ENCODE measurements around the gene FEV.

The FEV gene

DNA sequence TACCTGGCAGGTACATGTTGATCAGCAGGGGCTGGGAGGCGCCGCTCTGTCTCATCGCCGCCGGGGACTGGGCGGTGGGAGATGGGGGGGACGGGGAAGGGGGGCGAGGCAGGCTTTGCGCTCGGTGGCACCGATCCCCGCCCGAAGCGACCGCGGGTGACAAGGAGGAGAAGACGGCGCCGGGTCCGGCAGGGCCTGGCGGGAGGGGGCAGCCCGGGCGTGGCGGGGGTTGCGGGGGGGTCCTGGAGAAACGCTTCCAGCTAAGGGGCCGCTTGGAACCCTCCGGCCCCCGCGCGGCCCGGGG, at the start of gene FEV:
Gene FEV (minus strand): TSS at position 164 of the 304 bp plus-strand sequence. CDS start 109 bp downstream, at position 55.
- DNase-seq = no peak

DNA sequence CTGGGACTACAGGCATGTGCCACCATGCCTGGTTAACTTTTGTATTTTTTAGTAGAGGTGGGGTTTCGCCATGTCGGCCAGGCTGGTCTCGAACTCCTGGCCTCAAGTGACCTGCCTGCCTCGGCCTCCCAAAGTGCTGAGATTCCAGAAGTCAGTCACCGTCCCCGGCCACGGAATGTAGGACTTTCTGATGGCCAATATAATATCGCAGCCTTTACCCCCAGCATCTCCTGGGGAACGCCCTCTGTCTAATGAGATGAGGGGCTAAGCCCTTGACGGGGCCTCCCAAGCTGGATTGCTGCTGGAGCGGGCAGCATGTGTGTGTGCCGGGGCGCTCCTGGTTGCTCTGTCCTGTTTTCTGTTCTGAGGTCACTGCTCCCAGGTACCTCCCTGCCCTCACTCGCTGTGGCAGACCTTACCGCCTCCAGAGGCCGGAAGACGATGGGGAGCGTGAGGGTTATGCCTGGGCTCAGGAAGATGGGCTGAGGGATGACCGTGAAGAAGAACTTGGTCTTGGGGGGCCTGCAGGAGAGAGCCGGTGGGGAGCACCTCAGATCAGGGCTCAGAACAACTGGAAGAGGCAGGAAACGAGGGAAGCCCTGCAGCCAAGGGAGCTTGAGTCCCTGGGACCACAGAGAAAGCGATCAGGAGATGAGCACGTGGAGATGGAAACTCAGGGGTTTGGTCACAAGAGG, 47.2 kb upstream of the FEV start:
- no peak for DNase-seq

DNA sequence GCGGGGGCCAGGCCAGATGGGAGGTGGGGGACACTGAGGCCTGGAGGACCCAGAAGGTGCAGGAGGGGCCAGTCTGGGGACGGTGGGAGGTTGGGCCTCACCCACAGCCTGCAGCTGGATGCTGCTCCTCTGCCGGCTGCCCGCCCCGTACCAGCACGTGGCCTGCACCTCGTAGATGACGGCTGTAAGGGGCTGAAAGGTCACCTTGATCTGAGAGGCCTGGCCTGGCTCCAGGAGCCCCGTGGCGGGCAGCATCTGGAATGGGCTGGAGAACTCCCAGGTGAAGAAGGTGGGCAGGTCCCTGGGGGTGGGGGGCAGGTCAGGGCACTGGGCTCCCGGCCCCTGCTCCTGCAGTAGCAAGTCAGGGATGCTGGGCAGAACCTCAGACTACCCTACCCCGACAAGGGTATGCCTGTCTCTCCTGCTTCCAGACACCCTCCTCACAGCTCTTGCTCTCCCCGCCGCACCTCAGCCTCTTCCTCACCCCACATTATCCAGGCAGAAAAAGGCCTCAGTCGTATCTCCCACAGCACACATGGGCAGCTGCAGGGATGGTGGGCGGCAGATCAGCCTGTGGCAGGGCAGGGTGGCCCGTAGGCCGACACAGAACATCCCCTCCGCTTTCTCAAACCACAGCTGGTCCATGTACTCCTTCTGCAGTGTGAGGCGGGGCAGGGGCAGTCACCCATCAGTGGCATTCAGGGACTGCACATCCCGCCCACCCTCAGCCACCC, 46.2 kb upstream of the FEV start:
- no peak for DNase-seq

DNA sequence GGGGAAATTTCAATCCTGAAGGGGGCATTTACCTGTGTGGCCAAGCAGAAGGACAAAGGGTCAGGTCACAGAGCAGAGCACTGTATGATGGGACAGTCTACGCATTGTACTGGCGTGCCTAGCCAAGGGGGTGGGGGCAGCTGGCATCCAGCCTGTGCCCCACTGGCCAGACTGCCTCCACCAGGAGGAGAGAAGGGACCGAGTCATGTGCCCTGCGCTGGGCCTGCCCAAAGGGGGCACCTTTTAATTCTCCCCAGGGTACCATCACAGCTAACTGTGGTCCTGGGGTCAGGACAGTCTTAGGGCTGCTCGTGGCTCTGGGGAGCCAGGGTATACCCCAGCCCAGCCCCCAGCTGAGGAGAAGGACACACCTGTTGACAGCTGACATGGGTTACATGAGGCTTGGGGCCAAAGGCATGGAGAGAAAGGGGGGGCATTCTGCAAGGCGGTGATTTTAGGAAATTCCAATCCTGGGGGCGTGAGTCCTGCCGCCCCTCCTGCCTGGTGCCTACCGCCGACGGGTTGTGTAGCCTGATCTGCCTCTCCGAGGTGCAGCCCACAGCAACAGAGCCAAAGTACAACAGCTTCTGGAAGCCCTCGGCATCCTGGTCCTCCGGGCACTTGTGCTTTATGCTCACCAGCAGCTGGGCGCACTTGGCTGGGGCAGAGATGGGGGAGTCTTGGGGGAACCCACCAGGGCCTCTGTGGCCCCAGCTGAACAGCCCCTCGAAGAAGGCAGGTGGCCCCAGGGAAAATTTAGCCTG, 45.4 kb upstream of the FEV start:
- no peak for DNase-seq

DNA sequence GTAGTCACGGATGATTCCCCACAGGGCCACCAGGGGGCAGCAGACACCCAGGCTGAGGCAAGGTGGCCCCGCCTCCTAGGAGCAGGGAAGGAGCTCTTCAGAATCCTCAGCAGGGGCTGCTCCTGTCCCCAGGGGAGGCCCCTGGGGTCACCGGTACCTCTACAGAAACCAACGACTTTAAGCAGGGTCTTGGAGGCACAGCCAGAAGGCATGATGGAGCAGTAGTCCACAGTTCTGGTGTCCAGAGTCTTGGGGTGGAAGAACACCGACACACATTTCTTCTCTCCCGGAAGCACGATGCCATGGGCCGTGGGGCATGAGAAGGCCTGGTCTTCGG, 44.8 kb upstream of the FEV start:
- DNase-seq = peak; percentile 85

DNA sequence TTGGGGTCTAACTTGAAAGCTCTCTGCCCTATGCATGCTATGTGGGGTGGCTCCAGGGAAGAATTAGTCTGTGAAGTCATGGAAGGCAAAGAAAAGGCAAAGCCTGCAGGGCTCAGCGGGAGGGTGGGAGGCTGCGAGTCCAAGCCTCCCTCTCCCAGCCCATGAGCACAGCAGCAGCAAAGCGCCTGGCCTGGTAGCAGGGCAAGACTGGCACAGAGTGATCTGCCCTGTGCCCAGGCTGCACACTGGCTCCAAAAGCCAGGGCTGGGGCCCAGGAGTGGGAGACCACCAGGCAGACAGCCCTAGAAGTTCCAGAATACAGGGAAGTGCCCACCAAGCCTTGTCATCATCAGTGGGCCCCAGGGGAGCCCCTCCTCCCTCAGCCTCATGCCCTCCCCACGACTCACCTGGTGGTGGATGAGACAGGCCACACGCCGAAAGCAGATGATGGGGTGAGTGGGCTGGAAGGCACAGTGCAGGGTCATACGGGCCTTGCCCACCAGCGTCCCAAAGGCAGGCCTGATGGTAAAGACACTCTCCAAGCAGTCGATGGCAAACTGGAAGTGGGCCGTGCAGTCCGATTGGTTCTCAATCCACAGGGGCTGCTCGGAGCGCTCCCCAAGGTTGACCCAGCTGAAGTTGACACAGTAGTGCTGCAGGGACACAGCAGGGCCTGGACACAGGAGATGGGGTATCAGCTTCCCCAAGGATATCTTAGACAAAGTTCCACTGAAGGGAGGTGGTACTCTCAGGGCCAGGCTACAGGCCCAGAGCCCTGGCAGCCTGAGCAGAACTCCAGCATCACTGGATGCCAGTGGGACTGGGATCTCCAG, 44.2 kb upstream of the FEV start:
- DNase-seq = no peak

DNA sequence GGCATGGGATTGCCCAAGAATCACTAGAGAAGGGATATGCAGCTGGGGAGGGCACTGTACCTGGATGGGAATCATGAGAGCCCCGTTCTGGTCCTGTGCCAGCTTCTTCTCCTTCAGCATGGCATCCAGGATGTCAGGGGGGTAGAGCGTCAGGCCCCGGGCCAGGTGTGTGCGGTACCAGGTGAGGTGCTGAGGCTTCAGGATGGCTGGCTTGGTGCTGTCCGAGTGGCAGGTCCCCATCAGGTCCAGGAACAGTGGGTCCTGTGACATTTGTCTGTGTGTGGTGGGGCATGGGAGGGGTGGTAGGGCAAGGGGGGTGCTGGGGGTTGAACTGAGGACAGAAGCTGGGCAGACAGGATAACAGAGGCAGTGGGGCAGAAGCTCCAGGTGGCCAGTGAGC, 43.2 kb upstream of the FEV start:
- DNase-seq = no peak

DNA sequence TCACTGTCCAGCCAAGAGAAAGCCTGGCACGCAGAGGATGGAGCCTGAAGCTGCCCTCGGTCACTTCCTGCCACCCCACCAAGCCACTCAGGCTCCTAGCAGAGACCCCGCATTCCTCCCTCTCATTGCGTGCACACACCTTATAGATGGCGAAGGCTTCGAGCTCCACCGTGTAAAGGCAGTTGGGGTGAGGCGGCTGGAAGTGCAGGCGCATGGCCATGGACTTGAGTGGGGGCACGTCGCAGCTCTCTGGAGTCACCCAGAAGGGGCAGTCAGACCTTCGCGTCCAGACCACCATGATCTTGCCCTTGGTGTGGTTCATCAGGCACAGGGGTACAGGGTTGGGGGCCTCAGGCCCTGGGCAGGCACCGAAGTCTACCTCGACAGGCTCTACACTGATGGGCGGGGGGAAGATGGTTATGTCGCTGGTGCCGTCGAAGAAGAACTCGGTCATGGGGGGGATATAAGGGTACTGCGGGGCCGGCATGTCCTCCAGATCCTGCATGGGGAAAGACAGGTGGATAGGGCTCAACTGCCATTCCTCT, 42.6 kb upstream of the FEV start:
- no peak for DNase-seq

DNA sequence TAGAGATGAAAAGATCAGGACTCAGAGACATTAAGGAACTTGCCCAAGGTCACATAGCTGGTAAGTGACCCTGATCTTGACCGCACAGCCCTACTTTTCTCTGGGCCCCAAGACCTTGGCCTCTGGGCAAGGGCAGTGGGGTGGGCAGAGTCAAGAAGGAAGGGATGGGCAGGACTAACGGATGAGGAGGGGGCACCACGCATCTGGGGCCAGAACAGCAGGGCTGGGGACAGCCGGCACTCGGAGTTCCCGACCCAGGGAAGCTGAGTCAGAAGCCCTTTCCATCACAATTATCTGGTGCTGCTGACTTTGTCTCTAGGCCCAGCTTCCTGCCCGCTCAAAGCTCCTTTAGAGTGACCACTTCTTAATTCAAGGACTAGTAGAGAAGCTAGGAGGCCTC, 42.0 kb upstream of the FEV start:
- no peak for DNase-seq

DNA sequence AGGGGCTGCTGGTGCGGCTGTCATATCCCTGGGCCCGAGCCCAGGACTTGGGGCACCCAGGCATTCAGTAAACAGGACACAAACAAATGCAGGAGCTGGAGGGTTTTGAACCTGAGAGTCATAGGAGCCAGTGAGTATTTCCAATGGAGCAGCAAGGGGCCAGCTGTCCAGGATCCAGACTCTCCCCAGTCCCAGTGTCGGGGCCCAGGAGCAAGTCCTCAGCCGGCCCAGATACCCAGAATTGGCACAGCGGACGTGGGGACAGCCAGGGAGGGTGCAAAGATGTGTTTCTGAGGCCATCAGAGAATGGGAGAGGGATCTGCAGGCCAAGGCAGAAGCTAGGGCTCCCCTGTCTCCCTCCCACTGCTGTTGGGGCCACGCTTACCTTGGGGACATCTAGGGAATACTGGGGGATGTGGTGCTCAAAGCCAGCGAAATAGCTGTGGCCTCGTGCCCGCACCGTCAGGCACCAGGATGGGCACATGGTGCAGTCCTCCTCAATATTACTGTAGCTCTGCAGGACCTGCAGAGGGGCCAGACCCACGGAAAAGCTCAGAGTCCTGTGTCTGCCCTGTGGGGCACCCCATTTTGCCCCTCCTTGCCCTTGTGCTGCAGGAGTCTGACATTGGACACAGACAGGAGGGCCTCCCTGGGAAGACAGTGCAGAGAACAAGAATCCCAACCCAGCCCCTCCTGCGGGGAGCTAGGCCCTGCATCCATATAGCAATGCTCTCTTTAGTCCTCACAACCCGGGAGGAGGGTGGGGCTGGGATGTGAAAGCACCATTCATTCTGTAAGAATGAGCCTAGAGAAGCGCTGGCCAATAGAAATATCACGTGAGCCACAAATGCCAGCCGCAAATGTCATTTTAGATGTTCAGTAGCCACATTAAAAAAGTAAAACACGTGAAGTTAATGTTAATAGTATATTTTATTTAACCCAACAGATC, 40.9 kb upstream of the FEV start:
- DNase-seq = no peak

DNA sequence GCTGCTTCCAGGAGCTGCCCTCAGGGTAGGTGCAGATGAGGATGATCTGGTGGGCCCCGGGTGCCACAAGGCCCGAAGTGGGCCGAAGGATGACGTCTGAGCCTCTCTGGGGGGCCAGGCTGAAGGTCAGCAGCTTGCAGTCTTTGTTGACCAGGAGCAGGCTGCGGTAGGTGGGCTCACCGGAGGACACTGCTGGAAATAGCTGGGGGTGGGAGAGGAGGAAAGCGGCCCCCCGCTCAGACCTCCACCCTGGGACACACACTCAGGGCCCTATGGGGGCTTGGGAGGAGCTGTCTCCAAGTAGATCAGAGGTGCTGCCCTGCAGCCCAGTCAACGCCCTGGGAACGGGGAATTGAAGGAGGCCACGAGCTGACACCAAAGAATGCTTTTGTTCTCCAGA, 39.1 kb upstream of the FEV start:
- DNase-seq = no peak

DNA sequence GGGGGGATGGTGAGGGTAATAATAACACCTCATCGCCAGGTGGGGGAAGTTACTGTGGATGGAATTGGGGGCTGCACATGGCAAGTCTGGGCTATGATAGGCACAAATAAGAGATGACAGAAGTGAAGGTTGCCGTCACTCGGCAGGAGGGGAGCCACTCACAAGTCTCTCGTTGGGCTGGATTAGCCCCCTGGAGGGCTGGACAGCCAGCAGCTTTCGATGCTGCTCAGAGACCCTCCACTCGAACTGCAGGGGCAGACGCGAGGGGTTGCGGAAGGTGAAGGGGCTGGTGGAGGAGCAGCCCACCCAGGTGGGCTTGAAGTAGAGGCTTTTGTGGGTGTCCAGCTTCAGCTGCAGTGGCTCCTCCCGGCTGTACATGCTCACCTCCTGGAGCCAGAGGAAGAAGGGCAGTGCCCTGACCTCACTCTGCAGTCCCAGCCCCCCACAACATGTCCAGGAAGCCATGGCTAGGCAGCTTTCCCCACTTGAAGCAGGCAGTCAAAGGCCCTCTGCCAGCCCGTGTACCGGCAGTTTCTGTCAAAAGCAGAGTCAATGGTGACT, 38.1 kb upstream of the FEV start:
- DNase-seq = no peak

DNA sequence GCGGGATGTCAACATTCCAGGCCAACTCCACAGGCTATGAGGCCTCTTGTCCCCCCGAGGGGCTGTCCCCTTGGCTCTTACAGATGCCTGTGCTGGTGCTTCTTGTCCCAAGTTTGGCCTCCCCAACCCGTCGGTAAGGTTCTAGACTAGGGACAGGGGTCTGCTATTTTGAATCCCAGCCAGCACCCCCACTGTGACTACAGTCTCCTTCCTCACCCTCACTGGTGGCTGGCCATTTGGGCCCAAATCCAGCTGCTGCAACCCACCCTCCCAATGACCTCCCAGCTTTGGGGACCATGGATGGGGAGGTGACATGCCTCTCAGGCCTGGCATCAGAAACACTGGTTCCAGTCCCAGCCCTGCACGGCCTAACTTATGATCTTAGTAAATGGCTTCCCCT, 37.6 kb upstream of the FEV start:
- no peak for DNase-seq

DNA sequence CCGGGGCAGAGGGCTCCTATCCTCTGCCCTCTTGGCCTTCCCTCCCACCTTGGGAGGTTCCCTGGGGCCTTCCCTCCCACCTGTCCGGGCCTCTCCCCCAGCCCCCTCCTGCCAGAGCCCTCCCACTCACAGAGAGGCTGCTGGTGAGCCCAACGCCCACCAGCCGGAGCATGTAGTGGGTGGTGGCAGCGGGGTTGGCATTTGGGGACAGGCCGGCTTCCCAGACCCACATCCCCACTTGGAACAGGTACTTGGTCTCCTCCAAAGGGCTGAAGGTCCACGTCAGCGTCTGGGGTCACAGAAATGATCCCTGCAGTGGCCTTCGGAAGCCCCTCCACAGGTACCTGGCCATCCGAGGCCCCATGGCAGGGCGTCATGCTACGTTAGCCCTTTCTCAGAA, 37.1 kb upstream of the FEV start:
- no peak for DNase-seq

DNA sequence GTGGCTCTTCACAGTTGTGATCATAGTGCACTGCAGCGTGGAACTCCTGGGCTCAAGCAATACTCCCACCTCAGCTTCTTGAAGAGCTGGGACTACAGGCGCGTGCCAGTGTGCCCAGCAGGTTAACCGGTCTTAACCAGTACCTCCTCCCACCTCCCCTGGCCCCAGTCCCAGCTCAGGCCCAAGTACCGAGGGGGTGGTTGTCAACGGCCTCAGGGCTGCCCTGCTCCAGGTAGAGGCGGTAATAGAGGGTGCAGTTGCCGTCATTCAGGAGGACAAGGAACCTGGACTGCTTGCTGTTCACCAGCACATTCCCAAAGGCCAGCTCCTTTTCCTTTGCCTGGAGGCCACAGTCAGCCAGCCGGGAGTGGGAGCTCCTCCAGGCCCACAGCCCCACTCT, 36.6 kb upstream of the FEV start:
- DNase-seq = no peak

DNA sequence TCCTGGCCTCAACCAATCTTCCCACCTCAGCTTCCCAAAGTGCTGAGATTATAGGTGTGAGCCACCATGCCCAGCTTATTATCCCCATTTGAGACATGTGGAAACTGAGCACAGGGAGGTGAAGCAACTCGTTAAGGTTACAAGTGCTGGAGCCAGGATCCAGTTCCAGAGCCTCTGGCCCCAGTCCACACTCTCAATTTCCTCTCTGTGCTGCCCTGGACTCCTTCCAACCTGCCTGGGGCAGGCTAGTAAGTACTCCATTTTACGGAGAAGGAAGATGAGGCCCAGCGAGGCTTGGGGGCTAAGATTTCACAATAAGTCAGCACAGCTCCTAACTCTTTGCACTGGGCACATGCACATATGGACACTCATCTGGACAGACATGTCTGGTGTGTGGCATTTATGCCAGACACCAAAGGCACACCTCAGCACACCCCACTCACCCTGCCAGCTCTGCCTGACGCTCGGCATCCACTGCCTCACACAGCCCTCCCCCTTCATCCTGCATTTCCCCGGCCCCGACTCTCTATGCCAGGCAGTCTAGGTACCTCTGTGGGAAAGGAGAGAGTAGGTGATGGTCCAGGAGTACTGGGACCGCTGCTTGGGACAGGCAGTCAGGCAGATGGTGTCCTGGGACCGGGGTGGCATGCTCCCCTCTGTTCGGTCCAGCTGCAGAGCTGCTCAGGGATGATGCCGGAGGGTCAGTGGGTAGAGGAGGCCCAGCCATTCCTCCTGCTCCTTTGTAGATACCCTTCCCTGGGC, 35.8 kb upstream of the FEV start:
- no peak for DNase-seq

DNA sequence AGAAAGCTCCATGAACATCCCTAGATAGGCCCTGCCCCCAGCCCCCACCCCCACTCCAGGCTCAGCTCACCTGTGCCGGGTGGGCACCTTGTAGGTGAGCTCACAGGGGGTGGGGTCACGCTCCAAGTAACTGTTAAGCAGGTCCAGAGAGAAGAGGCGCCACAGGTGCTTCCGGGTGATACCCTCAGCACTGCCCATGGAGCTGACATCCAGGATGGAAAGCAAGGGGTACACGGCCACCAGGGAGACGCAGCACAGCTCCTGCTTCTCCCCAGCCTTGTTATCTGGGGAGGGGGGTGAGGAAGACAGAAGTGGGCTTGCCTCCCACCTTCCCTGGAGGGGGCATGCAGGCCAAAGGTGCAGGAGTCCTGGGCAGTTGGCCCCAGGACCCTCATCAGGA, 34.5 kb upstream of the FEV start:
- no peak for DNase-seq

DNA sequence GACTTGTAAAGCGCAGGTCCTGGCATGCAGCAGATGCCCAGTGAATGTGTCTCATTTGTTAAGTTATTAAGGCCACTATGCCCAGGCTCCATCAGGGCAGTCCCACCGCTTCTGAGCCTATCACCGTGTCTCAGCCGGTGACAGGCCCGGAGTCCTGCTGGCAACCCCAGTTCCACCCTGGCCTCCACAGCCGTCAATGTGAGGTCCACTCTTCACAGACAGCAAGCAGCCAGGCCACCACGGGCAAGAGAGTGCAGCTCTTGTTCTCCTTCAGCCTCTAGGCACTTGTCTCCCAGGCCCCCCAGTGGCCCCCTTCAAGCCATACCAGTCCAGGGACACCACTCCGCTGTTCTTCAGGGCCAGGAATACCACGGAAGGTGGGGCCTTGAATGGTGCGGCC, 33.7 kb upstream of the FEV start:
- DNase-seq = no peak

DNA sequence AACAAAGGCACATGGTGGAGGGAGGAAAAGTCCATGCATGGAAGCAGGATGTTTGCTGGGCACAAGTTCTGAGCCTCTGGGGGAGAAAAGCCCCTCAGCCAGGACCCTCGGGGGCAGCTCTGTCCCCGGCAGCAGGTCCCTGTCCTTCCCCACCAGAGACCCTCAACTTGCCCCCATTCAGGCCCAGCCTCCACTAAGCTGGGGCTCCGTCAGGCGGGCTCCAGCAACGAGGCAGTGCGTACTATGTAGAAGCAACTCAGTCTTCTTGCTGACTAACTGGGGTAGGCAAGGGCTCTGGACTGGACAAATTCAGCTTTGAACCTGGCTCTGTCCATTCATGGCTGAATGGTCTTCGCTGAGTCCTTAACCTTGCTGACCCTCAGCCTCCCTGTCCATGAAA, 33.3 kb upstream of the FEV start:
- no peak for DNase-seq

DNA sequence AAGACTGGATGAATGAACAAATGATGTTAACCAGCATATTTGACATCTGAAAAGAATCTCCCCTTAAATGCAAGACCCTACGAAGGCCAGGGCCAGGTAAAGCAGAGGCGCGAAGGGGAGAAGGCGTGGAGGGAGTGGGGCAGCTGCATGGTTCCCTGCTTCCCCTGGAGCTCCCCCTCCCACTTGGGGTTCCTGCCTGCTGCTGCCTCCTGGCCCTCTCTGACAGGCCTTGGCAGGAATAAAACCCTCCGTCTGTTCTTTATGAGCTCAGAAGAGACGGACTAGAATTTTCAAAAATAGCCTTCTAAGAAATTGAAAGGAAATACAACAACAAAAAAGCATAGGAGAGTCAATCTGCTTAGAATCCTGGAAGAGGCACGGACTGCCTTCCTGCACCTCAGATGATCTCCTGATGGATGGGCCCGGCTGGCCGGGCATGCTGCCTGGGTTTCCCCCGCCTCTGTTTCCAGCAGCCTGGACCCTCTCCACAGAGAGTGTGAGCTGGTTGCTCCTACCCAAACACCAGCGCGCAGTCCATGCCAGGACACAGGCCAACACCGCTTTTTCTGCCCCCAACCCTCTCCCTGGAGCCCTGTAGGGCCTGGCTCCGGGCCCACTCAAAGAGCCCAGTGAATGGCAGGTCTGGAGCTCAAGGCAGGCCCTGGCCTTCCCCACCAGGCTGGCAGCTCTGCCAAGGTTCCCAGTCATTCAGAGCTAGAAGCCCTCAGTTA, 32.4 kb upstream of the FEV start:
- DNase-seq = no peak

Data from activated CD4-positive, alpha-beta T cell treated with anti-CD3 and anti-CD28 coated beads for 48 hours (primary cell).